HCT116 (cell line): ENCODE data around the gene CORO7.

ENCODE experiments used
- CTCF ChIP-seq, 3 experiments: fragments of 200-600 bp in 1 of 3; sonication (generic) in 1 of 3; IDR thresholded peaks in 2 of 3; conservative IDR thresholded peaks in 1 of 3; 2 replicates each; pipeline ENCODE4 v1.5.1; 2012 to 2017; ENCODE audit warnings: low read depth in 2 of 3, low read length in 2 of 3, antibody characterized with exemption in 1 of 3, borderline replicate concordance in 1 of 3, control low read depth in 1 of 3, mild to moderate bottlenecking in 1 of 3, mixed read lengths in 1 of 3, mixed run types in 1 of 3, moderate library complexity in 1 of 3; ENCODE audit not compliant: insufficient read depth in 1 of 3
- POLR2AphosphoS5 ChIP-seq: IDR thresholded peaks from 2 replicates; pipeline ENCODE4 v1.6.1; 2011; ENCODE audit warnings: mild to moderate bottlenecking, low read depth, low read length, moderate library complexity
- SIN3A ChIP-seq: IDR thresholded peaks from 2 replicates; pipeline ENCODE4 v1.6.1; 2012; ENCODE audit warnings: low read depth
- ZFX ChIP-seq: fragments of 450-650 bp; IDR thresholded peaks from 2 replicates; pipeline ENCODE4 v1.6.1; 2017
- TF ChIP-seq, protein P1 (sequence below): IDR thresholded peaks from 2 replicates; pipeline ENCODE4 v1.6.1; 2012

- TF ChIP-seq ZFX (no peak), CTCF (IDR thresholded peaks at IDR 0.05 in 2 of 3, conservative IDR thresholded peaks at IDR 0.05 in 1 of 3; ENCODE audit: borderline replicate concordance in 1 of 3, insufficient read depth in 1 of 3, low read depth in 2 of 3, low read length in 2 of 3) (no peak), SIN3A (no peak), POLR2AphosphoS5 (no peak)
- TF ChIP-seq, protein P1, sequence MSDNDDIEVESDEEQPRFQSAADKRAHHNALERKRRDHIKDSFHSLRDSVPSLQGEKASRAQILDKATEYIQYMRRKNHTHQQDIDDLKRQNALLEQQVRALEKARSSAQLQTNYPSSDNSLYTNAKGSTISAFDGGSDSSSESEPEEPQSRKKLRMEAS, result no peak
Observed at GRCh38 chr16:4383591-4384444, 32.6 kb downstream of the CORO7 start.
